Stimulated activated CD8-positive, alpha-beta memory T cell treated with anti-CD3 and anti-CD28 coated beads, Interleukin-12 subunit alpha, Interleukin-12 subunit beta, amount 100 ng/mL, for 24 hours (primary cell): ENCODE data around the gene TENM4.

Source experiments
- DNase-seq: peaks from one replicate; pipeline ENCODE4 v3.0.0-alpha.2; 2020; ENCODE audit errors: extremely low read depth

The TENM4 gene

DNA sequence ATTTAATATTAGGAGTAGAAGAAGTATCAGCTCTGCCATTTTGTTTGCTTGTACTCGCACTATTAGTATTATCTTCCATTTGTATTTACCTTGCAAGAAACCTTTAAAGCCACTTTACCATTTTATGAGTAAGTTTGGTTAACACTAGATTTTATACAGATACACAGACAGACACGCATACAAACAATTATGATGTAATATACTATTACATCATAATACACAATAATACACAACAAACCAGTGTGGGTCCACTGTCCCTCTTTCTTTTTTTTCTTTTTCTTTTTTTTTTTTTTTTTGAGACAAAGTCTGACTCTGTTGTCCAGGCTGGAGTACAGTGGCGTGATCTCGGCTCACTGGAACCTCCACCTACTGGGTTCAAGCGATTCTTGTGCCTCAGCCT, 695.9 kb downstream of the TENM4 start:
- no peak for DNase-seq

- DNase-seq: no peak
Measured at GRCh38 chr11:78744202-78744601, 696.6 kb downstream of the TENM4 start.

DNA sequence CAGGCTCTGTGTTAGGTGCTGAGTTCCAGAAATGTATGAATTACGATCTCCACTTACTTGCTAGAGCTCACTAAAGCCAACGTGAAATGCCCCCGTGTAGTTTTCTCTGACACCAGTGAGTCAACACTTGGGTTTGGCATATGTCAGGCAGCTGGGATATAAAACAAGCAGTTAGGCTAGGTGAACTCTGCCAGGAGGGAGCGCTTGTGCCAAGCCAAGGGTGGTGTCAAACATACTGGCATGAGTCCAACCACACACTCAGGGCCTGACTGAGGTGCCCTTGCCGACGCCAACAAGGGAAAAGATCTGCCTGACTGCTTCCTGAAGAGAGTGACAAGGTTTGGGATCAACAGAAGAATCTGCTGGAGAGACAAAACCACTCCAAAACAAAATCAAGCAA, 698.4 kb downstream of the TENM4 start:
- no peak for DNase-seq

DNA sequence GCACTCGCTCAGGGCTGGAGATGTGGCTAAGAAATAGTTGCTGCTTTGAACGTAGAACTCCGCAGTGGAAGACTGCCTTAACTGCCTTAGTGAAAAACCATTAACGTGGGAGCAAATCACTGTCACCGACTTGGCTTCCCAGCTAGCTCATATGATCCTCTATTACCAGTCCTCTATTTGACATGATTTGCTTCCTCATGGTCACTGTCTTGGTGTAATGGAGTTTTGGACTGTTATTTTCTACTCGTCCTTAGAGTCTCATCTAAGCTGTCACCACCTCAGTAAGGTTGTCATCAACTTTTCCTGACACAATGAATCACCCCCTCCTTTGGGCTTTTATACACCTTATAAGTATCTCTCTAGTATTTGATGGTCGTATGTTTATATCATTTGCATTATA, 699.1 kb downstream of the TENM4 start:
- DNase-seq: no peak

DNA sequence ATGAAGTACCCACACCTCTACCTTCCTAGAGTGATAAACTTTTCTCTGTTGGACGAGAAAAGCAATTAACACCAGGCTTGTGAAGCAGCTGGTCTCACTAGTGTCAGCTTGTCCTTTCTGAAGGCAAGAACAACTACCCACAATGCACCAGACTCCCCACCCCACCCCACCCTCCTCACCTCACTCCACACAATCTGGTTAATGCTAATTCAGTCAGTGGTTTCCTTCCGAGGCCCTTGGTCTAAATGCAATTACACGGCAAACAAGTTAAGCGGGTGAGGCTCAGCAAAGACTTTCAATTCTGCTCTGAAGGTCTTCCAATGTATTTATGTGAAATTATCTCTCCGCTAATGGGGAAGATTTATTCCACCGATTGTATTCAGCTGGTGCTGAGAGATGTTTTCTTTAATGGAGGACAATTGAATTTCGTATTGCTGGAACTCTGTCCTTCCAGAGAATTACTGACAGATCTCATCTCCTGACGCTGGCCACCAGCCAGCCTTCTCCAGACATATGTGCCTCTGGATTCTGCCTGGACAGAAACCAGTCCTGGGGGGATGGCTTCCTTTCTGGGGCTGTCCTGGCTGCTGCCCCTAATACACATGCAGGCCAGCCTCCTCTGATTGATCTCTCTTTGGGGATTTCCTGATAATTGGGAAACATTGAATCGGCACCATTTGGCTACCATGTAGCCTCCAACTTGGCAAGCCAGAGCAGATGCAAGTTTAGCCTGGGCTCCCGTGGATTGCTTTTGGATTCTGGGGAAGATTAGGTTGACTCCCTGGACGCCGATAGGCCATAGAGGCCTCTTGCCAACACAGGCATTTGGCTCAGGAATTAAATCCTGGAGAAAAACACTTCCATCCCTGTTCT, 700.4 kb downstream of the TENM4 start:
- no peak for DNase-seq

- no peak for DNase-seq
Measured at GRCh38 chr11:78737891-78738290, 702.9 kb downstream of the TENM4 start.

GRCh38 chr11:78737301-78737700, 703.5 kb downstream of the TENM4 start:
- DNase-seq: no peak

GRCh38 chr11:78735711-78736110, 705.1 kb downstream of the TENM4 start:
- DNase-seq: no peak

DNA sequence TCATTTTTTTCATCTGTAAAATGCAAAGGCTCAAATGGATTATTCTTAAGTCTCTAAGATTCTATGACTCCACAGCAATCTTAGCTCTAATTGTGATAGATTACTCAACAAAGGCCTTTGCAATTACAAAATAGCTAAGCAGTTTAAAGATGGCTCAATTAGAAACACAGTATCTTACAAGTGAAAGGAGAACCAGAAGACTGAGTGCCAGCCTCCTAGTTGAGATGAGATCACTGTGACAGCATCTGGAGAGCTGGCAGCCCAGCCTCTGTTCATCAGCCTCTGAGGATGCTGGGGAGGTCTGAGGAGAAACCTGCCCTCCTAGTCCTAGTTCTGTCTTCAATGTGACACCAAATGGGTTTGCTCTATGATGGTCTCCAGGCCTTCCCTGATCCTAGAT, 707.8 kb downstream of the TENM4 start:
- no peak for DNase-seq

GRCh38 chr11:78732246-78732645, 708.6 kb downstream of the TENM4 start:
- DNase-seq: no peak

- no peak for DNase-seq
Measured at GRCh38 chr11:78731027-78731426, 709.8 kb downstream of the TENM4 start.

GRCh38 chr11:78730267-78730824, 710.5 kb downstream of the TENM4 start:
- DNase-seq: no peak

DNA sequence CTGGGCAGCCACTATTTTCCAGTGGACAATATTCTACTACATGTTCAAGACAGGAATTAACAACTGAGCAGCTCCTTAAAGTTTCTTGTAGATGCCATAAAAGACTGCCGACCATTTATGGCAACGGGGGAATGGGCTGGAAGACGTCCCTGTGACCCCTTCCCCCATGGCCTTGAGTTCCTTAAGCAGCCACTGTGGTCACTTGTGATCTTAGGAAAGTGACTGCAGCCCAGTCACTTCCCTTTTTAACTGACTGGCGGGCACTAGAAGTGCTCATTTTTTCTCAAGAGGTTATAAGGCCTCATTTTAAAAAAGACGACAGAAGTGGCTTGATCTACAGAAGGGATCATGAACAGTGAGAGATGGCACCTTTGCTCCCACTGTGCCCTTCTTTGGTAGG, 713.0 kb downstream of the TENM4 start:
- no peak for DNase-seq

- no peak for DNase-seq
Measured at GRCh38 chr11:78725200-78725599, 715.6 kb downstream of the TENM4 start.

GRCh38 chr11:78722786-78723185, 718.0 kb downstream of the TENM4 start:
- no peak for DNase-seq

DNA sequence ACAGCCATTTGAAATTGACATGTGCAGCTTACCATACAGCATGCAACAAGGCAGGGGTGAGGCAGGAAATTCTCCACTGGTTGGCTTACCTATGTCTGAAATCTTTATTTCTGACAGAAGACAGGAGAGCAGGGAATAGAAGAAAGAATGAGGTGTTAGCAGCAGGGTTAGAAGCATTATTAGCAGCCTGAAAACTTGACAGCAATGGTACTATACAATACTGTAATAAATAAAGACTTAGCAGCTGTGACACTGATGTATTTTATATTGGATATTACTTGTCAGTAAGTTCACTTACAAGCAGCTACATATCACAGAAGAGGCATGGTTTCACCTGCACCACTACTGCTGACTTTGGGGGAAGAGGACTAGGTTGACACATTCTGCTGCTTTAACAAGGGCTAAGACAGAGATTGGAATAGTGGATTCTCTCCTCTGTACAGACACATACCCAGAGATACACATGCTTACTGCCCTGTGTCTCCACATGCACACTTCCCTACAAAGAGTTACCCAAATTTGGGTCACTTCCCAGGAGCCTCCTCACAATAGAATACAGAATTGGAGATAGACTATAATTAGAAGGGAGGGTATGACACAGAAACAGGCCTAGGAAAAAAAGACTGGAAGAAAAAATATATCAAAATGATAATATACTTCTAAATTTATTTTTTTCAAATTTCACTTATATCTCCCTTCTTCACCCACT, 720.4 kb downstream of the TENM4 start:
- DNase-seq: no peak

- DNase-seq: no peak
Measured at GRCh38 chr11:78717041-78717440, 723.8 kb downstream of the TENM4 start.

DNA sequence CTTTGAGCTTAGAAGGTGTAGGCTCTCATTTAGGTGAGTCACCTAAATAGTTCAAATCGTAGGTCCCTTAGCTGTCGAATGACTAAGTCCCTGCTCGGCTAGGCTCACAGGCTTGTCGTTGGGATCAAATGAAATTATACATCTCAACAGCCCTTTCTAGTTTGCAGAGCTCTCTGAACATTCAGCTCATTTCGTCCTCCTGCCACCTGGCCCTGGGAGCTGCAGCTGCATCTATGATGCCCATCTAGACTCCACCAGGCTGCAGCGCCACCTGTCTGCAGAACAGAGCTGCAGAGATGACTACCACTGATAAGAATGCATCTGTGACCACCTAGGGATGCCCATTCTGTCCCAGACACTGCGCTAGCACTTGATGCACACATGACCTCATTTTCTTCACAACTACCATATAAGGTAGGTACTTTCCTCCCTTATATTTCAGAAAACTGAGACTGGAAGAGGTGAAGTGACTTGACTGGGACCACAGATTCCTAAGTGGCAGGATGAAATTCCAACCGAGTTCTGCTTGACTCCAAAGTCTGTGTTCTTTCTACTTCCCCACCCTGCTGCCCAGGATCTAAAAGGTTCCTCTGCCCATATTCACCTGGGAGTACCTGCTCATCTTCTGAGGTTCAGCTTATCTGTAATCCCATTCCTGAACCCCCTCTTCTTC, 725.1 kb downstream of the TENM4 start:
- DNase-seq: peak; percentile 1

GRCh38 chr11:78714539-78714938, 726.3 kb downstream of the TENM4 start:
- DNase-seq: no peak

DNA sequence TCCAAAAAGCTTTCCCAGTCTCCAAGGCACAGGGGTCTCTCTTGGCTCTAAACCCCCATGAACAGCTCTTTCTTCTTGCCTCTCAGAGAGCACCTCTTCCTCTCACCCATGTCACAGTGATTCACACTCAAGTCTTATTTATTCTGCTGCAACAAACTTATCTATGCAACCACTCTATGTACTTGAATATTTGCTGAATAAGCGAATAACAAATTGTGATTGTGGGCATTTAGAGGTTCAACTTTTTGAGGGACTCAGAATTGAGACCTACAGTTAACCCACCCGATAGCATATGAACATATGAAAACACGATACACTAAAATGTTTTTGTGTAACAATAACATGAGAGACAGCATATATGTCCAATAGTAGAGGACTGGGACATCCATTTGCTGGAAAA, 729.1 kb downstream of the TENM4 start:
- DNase-seq: no peak

GRCh38 chr11:78710417-78710816, 730.4 kb downstream of the TENM4 start:
- no peak for DNase-seq

GRCh38 chr11:78708388-78708787, 732.4 kb downstream of the TENM4 start:
- DNase-seq: no peak
